A673 (cell line): ENCODE measurements around the gene SRGAP1.

Experiments
- CTCF ChIP-seq: fragments of 300-800, 200-600 bp; sonication (generic); conservative IDR thresholded peaks from 2 replicates; pipeline ENCODE4 v1.5.1; 2017; ENCODE audit warnings: low read depth, mild to moderate bottlenecking, antibody characterized with exemption, low read length, moderate library complexity, mixed read lengths
- EZH2 ChIP-seq: fragments of 200-600 bp; sonication (generic); IDR thresholded peaks from 2 replicates; pipeline ENCODE4 v1.6.1; 2017; ENCODE audit warnings: borderline replicate concordance, low read depth, mild to moderate bottlenecking, mixed read lengths, antibody characterized with exemption, low read length; ENCODE audit not compliant: poor library complexity, severe bottlenecking

- TF ChIP-seq CTCF, result no peak
- no peak for TF ChIP-seq EZH2
Measured at GRCh38 chr12:63805704-63806672, 38.5 kb upstream of the SRGAP1 start.
